Stimulated activated CD8-positive, alpha-beta memory T cell treated with anti-CD3 and anti-CD28 coated beads, Interleukin-4, amount 100 ng/mL, for 24 hours (primary cell): Measurements from ENCODE around the gene ZCCHC24.

Experiments
- DNase-seq: peaks from one replicate; pipeline ENCODE4 v3.0.0-alpha.2; 2020; ENCODE audit warnings: low read depth

The ZCCHC24 gene

DNA sequence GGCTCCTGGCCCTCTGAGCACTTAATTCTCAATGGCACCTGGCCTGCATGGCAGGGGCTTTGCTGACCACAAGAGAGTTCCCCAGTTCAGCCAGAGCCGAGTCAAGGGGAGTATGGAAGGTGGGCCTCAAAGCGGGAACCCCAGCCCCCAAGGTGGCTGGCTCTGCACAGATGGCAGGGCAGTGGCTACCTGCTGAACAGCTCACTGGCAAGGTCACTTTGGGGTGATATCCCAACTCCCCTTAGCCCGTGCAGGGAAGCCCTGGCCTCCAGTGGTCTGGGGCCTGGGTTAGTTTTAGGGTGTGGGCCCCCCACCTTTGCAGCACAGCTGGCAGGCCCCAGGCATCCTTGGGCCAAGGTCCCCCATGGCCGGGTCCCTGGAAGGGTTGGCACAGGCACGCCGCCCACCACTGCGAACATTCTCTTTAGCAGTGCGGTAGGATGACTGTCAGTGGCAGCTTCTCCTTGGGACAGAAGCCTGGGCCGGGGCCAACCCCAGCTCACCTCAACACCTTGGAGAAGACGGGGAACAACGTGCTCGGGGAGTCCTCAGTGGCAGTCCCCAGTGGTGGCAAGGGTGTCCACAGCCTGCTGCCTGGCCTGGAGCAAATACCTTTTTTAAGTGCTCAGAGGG lies 61.3 kb downstream of the ZCCHC24 start:
- no peak for DNase-seq

DNA sequence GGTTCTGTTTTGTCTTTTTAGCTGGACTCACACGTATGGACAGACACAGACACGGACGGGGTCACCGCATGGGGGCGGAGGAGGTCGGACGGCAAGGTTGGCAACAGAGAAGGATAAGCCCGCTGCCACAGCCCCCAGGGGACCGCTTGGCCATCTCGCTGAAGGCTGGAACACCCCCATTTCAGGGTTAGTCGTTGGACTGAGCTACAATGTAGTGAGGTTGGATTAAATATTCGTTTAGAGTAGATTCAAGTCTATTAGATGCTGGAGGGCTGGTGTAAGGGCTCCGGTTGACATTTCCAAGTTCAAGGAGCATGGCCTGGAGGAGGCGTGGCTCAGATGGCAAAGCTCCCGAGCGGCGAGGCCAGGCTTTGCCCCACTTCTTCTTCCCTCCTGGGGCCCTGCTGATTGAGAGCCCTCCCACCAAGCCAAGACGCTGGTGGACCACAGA lies 62.9 kb downstream of the ZCCHC24 start:
- no peak for DNase-seq

DNA sequence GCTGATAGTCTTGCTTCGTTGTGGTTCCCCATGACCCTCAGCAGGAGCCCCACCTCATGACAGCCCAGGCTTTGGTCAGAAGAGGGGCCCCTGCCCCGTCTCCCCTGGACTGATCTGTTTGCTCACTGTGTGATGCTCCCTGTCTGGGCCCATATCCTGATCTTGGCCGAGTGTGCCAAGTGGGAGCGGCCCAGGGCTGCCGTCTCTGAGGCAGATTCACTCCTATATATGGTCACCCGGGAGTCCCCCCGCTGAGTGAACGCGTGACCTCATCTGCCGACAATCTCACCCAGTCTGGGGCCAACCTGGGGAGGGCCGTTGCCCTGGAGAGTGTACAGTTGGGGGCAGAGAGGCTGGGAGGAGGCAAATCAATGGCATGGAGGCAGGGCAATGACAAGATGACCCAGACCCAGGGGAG lies 63.6 kb downstream of the ZCCHC24 start:
- no peak for DNase-seq

DNA sequence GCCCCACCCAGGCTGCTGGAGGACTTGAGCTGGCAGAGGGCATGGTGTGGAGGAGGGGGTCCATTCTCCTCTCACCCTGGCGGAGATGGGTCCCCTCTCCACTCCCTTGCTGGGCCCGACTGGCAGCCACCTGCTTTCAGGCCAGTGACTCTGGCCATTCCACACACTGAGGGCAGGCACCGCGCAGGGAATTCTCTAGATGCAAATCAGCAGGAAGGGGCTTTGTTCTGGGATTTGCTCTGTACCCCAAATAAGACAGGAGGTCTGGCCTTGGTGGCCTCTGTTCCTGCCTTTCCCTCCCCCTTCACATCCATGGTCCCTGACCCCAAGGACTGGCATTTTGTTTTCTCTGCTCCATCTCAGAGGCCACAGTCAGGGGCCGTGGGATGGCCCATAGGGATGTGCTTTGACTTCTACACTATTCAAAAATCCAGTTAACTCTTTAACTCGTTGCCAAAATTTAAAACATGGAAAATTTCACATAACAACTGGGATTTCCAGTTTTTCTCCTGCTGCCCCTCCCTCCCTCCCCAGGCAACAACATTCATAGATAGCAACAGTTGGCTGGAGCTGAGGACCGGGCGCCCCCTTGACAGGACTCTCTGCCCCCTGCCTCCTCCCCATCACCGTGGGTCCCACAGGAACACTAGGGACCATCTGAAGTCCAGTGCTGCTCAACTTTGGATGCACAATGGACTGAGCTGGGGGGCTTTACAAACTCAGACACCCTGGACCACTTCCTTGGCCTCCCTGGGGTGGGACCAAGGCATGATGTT lies 64.3 kb downstream of the ZCCHC24 start:
- no peak for DNase-seq

DNA sequence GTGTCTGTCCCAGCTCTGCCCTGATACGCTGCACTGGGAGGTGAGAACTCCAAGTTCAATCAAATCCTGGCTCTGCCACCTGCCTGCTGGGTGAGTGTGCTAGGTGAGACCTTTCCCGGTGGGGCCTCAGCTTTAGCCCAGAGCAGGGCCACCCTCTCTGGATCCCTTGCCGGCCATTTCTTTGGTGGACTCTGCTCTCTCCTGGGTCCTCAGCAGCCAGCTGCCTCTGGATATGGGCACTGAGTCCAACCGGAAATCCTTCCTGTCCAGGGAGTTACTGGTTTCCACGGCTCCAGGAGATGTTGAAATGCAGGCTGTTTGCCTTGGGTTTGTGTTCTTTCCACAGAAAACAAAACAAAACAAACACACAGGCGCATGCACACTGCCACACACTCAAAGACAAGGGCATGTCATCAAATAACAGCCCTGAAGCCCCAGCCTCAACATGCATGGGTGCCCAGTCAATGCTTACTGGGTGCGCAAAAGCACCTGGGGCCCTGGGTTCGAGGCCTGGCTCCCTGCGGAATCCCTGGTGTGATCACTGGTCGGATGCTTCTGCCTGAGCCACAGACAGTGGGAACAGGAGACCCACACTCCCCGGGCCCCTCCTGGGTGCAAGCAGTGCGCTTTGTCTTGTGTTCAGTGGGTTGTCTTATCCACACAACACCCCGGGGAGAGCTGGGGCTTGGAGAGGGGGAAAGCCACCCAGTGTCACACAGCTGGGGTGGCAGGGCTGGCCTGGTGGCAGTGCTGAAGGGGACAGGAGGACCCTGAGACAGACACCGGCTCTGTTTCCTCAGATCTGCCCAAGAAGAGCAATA lies 65.1 kb downstream of the ZCCHC24 start:
- no peak for DNase-seq

DNA sequence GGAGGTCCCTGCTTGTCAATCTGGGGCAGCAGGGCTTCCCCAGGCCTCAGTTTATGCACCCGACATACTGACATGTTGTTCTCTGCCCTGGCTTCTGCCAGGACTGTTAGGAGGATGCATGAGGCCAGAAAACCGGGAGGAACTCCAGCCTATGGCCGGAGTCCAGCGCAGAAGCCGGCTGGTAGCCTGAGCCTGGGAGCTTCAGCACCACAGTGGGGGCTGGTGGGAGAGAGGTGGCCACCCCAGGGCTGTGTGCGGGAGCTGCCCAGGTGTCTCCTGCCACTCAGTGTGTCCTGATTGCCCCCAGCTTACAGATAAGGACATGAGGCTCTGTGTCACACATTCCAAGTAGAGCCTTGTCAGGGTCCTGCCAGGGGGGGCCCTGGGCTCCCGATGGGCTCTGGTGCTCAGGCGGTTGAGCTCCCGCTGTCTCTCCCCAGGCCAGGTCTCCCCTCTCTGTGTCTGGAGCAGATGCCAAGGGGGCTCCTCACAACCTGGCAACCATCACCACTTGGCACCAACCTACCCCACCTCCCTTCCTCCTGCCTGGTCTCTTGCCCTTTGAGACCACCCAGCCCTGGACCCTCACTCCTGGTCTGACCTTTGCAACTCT lies 65.8 kb downstream of the ZCCHC24 start:
- no peak for DNase-seq

DNA sequence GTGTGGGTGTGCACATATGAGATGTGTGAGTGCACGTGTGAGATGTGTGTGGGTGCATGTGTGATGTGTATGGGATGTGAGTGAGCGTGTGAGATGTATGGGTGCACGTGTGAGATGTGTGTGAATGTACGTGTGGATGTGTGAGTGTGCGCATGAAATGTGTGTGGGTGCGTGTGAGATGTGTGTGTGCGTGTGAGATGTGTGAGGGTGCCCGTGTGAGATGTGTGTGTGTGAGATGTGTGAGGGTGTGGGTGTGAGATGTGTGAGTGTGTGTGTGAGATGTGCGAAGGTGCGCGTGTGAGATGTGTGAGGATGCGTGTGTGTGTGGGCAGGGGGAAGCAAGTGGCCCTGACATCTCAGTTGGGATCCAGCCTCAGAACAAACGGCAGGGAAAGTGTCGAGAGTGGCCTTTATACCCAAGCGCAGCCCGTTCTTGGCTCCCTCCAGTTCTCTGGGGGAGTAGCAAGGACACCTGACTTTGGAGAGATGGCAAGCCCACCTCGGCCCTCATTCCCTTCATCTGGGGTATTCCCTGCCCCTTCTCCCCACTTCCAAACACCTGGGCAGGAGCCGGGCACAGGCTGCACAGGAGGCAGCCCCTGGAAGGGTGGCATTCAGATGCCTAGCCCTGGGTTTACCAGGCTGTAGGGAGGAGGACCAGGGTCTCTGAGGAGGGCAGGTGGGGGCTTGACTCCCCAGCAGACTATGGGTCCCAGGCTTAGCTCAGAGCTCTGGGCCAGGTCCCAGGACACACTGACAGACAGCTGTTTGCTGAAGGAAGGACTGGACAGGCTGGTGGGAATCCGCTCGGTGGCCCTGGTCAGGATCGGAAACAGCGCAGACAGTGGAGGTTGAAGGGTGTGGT lies 66.5 kb downstream of the ZCCHC24 start:
- no peak for DNase-seq

DNA sequence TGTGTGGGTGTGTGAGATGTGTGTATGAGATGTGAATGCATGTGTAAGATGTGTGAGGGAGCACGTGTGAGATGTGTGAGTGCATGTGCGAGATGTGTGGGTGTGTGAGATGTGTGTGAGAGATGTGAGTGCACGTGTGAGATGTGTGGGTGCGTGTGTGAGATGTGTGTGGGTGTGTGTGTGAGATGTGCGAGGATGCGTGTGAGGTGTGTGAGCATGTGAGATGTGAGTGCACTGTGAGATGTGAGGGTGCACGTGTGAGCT lies 67.1 kb downstream of the ZCCHC24 start:
- no peak for DNase-seq

DNA sequence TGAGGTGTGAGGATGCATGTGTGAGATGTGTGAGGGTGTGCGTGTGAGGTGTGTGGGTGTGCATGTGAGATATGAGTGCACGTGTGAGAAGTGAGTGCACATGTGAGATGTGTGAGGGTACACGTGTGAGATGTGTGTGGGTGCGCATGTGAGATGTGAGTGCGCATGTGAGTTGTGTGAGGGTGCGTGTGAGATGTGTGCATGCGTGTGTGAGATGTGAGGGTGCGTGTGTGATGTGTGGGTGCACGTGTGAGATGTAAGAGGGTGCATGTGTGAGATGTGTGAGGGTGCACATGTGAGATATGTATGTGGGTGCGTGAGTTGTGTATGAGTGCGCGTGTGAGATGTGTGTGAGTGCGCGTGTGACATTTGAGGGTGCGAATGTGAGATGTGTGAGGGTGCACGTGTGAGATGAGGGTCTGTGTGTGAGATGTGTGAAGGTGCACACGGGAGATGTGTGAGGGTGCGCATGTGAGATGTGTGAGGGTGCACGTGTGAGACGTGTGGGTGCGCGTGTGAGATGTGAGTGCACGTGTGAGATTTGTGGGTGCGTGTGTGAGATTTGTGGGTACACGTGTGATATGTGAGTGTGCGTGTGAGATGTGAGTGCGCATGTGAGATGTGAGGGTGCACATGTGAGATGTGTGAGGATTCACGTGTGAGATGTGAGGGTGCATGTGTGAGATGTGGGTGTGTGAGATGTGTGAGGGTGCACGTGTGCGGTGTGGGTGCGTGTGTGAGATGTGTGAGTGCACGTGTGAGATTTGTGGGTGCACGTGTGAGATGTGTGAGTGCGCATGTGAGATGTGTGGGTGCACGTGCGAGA lies 67.7 kb downstream of the ZCCHC24 start:
- no peak for DNase-seq

DNA sequence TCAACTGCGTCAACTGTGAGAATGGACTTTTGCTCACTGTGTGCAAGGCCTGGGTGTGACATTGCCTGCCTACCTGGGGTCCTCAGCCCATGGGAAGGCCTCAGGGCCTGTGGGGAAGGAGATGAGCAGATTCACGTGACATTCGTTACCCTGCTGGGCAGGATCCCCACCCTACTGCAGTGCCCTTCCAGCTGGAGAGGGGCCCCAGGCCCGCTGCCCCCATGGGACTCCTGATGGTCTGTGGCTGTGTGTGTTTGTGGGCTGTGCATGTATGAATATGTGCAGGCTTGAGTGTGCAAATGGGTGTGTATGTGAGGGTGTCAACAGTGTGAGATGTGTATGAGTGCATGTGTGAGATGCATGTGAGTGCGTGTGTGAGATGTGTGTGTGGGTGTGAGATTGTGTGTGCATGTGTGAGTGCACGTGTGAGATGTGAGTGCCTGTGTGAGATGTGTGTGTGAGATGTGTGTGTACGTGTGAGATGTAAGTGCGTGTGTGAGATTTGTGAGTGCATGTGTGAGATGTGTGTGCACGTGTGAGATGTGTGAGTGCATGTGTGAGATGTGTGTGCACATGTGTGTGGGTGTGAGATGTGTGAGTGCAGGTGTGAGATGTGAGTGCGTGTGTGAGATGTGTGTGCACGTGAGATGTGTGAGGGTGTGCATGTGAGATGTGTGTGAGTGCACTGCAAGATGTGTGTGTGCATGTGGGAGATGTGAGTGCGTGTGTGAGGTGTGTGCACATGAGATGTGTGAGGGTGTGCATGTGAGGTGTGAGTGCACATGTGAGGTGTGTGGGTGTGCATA lies 68.5 kb downstream of the ZCCHC24 start:
- DNase-seq = no peak

DNA sequence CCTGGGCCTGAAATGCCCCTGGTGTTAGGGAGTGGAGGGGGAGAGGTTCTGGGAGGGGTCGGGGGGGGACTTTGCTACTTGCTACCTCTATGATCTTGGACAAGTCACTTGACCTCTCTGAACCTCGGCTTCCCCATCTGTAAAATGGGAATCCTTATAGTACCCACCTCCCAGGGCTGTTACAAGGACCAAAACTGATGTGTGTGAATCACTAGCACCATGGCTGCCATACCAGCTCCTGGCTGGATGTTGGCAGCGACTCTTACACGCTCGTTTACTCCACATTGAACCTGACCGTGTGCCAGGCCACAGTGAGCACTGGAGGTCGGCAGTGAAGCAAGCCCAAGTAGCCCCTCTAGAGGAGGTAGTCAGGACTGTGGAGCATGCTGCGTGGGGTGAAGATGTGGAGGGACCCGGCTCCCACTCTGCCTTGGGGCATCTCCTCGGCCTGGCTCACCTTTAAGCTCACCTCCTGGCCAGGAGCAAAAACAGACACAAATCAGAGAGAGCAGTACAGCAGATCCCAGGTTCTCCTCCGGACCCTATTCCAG lies 69.3 kb downstream of the ZCCHC24 start:
- no peak for DNase-seq

DNA sequence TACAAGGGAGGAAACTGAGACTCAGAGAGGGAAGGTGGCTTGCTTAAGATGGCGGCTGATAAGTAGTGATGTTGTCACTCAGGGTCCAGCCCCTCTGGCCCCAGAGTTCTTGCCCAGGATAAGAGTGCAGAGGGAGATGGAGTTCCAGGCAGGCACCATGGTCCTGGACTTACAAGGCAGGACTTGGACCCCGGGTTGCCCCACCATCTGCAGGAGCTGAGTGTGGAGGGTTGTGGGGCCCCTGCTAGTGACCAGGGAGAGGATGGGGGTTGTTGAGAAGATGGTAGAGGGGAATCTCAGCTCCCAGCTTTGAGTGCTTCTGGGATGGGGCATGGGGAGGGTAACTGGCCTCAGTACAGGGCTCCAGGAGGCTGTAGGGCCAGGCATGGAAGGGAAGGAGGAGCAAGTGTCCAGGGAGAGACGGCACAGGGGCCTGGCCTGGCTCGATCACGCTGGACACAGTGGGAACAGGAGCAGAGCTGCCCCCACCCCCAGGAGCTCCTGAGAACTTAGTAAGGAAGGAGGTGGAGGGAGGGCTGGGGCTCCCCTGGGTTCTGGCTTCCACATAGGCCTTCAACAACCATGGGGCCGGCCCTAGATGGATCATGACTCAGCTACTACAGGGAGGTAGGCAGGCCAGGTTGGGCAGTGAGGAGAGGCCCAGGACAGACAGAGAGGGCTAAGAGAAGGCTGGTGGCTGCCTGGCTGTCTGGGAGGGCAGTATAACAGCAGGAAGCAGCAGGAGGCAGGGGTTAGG lies 69.9 kb downstream of the ZCCHC24 start:
- no peak for DNase-seq

DNA sequence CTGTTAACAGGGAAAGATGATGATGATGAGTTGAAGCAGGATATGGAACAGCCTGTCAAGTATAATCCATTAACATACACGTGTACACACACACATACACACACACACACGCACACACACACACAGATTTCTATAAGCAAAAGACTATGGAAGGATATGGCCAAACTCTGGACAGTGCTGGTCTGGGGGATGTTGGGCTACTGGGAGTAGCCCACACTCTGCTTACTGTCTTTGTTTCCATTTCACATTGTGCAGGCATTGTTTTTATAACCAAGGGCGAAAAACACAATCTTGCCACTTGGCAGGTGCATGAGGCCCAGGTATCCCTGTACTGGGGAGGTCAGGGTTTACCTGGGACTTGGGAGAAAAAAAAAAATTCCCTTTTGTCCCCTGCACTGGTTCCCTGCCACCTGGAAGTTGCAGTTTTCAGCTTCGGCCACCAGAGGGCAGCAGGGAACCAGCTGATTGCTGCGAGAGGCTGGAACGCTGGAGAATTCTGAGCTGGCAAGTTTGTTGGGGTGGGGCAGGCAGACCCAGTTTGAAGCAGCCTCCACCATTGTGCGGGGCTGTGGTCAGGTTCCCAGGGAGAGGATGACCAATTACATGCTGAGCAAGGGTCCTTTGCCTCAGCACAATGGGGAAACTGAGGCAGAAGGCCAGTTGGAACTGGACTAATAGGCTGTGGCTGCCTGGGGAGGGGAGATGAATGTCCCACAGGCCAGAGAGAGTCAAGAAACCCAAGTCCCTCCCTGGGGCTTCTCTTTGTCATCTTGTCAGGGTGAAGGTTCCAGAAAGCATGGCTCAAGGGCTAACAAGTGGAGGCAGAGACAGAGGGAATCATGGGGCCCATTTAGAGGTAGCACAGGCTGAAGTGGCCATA lies 70.9 kb downstream of the ZCCHC24 start:
- DNase-seq = peak; percentile 69

DNA sequence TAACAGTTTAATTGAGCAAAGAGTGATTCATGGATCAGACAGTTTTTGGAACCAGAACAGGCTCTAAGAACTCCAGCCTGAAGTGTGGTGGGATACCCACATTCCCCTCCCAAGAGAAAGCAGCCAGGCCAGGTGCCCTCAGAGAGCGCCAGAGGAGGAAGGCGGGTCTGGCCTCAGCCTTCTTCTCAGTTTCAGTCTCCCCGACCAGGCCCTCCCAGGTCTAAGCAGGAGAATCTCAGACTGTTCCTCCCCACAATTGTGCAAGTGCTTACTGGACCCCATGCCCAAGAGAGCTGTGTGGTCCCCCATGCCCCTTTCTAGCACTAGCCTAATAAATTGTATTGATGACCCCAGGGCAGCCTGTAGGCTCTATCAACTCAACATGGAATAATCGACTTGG lies 72.6 kb downstream of the ZCCHC24 start:
- no peak for DNase-seq

DNA sequence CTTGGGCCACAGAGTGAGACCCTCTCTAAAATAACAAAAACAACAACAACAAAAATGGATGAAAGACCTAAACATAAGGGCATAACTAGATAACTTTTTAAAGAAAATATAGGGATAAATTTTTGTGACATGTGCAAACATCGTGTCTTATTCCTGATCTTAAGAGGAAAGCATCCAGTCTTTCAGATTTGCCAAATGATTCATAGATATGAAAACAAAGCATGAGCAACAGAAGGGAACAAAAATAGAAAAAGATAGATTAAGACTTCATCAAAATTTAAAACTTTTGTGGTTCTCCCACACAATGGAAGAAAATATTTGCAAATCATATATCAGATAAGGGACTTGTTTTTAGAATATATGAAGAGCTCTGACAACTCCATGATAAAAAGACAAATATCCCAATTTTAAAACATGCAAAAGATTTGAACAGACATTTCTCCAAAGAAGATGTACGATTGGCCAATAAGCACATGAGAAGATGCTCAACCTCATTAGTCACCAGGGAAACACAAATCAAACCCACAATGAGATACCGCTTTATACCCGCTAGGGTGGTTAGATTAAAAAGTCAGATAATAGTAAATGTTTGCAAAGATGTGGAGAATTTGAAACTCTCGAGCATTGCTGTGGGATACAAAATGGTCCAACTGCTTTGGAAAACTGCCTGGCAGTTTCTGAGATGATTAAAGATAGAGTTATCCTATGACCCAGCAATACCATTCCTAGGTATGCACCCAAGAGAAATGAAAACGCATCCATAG lies 77.8 kb downstream of the ZCCHC24 start:
- DNase-seq = no peak

DNA sequence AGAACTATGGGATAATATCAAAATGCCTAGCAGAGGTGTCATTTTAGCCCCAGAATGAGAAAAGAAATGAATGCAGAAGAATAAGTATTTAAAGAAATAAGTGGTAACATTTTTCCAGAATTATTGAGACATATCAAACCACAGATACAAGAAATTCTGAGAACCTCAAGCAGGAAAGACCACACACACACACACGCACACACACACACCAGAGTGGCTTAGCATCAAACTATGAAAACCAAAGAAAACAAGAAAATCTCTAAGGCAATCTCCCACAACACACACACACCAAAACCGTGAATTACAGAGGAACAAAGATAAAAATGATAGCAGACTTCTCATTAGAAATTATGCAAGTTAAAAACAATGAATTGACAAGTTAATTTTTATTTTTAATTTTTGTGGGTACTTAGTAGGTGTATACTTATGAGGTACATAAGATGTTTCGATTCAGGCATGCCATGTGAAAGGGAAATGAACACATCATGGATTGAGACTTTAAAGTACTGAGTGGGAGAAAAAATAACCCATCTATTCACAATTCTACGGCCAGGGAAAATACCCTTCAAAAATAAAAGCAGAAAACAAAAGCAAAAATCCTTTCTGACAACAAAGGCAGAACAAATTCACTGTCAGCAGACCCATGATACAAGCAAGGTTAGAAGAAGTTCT lies 83.6 kb downstream of the ZCCHC24 start:
- no peak for DNase-seq
